ENCODE data around the gene TEX35. TPM values are rescaled to one million over a fixed set of nuclear protein-coding genes. Genes with fewer than 3 reads are reported as not detected.

Gene TEX35
- total RNA-seq, 3 donors from 2014 or later (not counting 1 experiment from before 2014, with no cell fraction given) = not detected

DNA sequence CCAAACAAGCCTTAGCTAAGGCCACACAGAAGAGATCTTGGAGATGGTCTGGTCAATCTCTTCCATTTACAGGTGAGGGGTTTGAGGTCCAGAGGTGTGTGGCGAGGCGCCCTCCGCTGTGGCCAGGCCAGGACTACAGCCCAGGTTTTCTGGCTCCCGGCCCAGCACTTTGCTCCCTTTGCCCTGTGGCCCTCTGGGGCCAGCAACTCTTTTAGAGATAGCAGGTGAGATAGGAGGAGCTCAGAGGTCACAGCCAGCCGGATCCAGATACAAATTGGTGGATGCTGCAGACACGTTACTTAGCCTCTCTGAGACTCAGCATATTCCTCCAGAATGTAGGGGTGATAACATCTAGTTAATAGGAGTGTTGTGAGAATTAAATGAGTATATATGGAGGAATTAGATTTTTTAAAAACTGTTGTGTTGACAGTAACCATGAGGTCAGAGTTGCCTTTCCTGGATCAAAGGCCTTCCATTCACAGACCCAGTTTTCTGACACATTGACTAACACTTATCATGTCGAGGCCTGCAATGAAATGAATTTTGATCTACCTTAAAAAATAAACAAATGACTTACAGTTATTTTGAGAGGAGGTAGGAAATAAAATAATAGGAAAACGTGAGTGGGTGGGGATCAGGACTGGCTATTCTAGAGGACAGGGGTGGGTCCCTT lies 16.6 kb downstream of the TEX35 start:
- no peaks in the 10 kb centered on the region for H3K36me3 ChIP-seq (ENCODE audit: control insufficient read depth, insufficient read depth, low read length)
- no peaks in the 10 kb centered on the region for H3K9me3 Mint-ChIP-seq
- ATAC-seq (no peak), DNase-seq (no peak)
- WGBS (ENCODE audit: insufficient coverage) = 85% methylated on average over 8 of the region's 8 CpGs
- no peaks in the 10 kb centered on the region for H3K4me1 ChIP-seq (ENCODE audit: control insufficient read depth, insufficient read depth, low read length)
- intact Hi-C loops (cut with micrococcal nuclease) = no loop called here
- no peak overlapping the region for H3K27ac ChIP-seq (ENCODE audit: low read length)
- TF ChIP-seq, protein P1, sequence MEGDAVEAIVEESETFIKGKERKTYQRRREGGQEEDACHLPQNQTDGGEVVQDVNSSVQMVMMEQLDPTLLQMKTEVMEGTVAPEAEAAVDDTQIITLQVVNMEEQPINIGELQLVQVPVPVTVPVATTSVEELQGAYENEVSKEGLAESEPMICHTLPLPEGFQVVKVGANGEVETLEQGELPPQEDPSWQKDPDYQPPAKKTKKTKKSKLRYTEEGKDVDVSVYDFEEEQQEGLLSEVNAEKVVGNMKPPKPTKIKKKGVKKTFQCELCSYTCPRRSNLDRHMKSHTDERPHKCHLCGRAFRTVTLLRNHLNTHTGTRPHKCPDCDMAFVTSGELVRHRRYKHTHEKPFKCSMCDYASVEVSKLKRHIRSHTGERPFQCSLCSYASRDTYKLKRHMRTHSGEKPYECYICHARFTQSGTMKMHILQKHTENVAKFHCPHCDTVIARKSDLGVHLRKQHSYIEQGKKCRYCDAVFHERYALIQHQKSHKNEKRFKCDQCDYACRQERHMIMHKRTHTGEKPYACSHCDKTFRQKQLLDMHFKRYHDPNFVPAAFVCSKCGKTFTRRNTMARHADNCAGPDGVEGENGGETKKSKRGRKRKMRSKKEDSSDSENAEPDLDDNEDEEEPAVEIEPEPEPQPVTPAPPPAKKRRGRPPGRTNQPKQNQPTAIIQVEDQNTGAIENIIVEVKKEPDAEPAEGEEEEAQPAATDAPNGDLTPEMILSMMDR (IDR thresholded peaks at IDR 0.05) = no peak
- H3K27me3 Mint-ChIP-seq (ENCODE audit: low read depth in 2 of 2) = peaks cover 0 to 3% of the 10 kb centered on the region in 2 donors
- no peaks in the 10 kb centered on the region for H3K36me3 Mint-ChIP-seq
- no peaks in the 10 kb centered on the region for H3K27me3 ChIP-seq (ENCODE audit: control insufficient read depth, insufficient read depth, low read length)
- H3K27ac Mint-ChIP-seq = no peak overlapping the region
- H3K4me1 Mint-ChIP-seq = peaks cover 5 to 6% of the 10 kb centered on the region in 2 donors
- no peak overlapping the region for H3K4me3 Mint-ChIP-seq
- H3K9me3 ChIP-seq (ENCODE audit: control insufficient read depth, insufficient read depth, low read length) = no peaks in the 10 kb centered on the region
- no peak overlapping the region for H3K4me3 ChIP-seq (ENCODE audit: low read length)

DNA sequence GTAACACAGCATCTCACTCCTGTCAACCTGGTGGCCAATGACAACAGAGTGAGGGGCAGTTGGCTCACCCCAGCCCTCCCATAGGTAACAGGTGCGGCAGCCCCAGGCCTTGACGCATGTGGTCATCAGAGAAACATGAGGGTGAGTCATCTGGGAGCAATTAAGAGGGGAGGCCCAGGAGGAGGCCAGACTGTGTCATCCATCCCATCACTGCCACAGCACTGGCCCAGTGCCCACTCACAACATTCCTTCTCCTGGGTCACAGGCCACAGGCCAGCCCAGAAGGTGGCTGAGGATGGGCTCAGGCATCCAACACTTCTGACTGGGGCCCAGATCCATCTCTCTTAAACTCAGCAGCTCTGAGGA lies 17.1 kb downstream of the TEX35 start:
- intact Hi-C loops (cut with micrococcal nuclease) = no loop called here
- ATAC-seq (no peak), DNase-seq (no peak)
- Histone ChIP-seq H3K4me1 (ENCODE audit: control insufficient read depth, insufficient read depth, low read length) (no peaks in the 10 kb centered on the region), H3K27me3 (ENCODE audit: control insufficient read depth, insufficient read depth, low read length) (no peaks in the 10 kb centered on the region), H3K9me3 (ENCODE audit: control insufficient read depth, insufficient read depth, low read length) (no peaks in the 10 kb centered on the region), H3K36me3 (ENCODE audit: control insufficient read depth, insufficient read depth, low read length) (no peaks in the 10 kb centered on the region), H3K4me3 (ENCODE audit: low read length) (no peak overlapping the region), H3K27ac (ENCODE audit: low read length) (no peak overlapping the region)
- H3K9me3 Mint-ChIP-seq = no peaks in the 10 kb centered on the region
- H3K4me1 Mint-ChIP-seq = peaks cover 5 to 6% of the 10 kb centered on the region in 2 donors
- no peaks in the 10 kb centered on the region for H3K36me3 Mint-ChIP-seq
- 83% methylated on average over 2 of the region's 2 CpGs for WGBS (ENCODE audit: insufficient coverage)
- TF ChIP-seq, protein P1 (IDR thresholded peaks at IDR 0.05) = no peak
- H3K4me3 Mint-ChIP-seq = no peak overlapping the region
- H3K27me3 Mint-ChIP-seq (ENCODE audit: low read depth in 2 of 2) = peaks cover 0 to 3% of the 10 kb centered on the region in 2 donors
- H3K27ac Mint-ChIP-seq = no peak overlapping the region

DNA sequence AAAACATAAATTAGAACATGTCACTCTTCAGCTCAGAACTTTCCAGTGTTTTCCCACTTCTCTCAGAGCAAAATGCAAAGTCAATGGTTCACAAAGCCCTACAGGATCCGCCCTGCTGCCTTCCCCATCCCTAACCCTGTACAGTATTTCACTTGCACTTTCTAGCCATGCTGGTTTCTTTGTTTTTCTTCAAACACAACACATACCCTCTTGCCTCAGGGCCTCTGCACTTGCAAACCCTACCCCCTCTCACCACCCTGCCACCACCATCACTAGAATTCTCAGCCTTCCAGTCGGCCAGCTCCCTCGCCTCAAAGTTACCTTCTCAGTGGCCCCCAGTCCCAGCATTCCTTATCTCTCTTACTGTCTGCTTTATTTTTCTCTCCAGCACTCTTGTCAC lies 17.6 kb downstream of the TEX35 start:
- Histone ChIP-seq H3K27ac (ENCODE audit: low read length) (no peak overlapping the region), H3K9me3 (ENCODE audit: control insufficient read depth, insufficient read depth, low read length) (no peaks in the 10 kb centered on the region), H3K27me3 (ENCODE audit: control insufficient read depth, insufficient read depth, low read length) (no peaks in the 10 kb centered on the region), H3K4me3 (ENCODE audit: low read length) (no peak overlapping the region), H3K36me3 (ENCODE audit: control insufficient read depth, insufficient read depth, low read length) (no peaks in the 10 kb centered on the region), H3K4me1 (ENCODE audit: control insufficient read depth, insufficient read depth, low read length) (no peaks in the 10 kb centered on the region)
- H3K36me3 Mint-ChIP-seq = no peaks in the 10 kb centered on the region
- H3K4me3 Mint-ChIP-seq = no peak overlapping the region
- 87% methylated on average over 3 of the region's 3 CpGs for WGBS (ENCODE audit: insufficient coverage)
- TF ChIP-seq, protein P1 (IDR thresholded peaks at IDR 0.05) = no peak
- DNase-seq (no peak), ATAC-seq (no peak)
- intact Hi-C loops (cut with micrococcal nuclease) = no loop called here
- no peak overlapping the region for H3K27ac Mint-ChIP-seq
- H3K4me1 Mint-ChIP-seq = peaks cover 5 to 6% of the 10 kb centered on the region in 2 donors
- peaks cover 0 to 3% of the 10 kb centered on the region in 2 donors for H3K27me3 Mint-ChIP-seq (ENCODE audit: low read depth in 2 of 2)
- H3K9me3 Mint-ChIP-seq = no peaks in the 10 kb centered on the region

DNA sequence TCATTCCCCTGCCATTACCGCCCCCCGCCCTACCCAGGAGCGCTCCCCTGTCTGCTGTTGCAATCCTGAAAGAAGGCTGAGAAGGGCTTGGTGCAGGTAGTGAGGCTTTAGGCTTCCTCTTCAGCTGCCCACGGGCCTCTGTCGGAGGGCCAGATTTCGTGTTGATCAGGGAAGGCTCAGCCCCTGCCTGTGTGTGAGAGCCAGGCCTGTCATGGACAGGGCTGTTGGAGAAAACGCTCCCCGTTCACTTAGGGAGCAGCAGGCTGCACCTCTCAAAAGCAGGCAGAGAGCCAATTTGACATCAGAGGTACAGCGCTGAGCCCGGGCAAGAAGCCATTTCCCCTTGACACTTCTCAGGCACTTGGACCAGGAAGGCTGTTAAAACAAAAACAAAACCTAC lies 19.0 kb downstream of the TEX35 start:
- H3K36me3 Mint-ChIP-seq = no peaks in the 10 kb centered on the region
- no peak for DNase-seq
- H3K4me1 Mint-ChIP-seq = peaks cover 5 to 6% of the 10 kb centered on the region in 2 donors
- H3K27me3 Mint-ChIP-seq (ENCODE audit: low read depth in 2 of 2) = peaks cover 0 to 3% of the 10 kb centered on the region in 2 donors
- Histone ChIP-seq H3K27ac (ENCODE audit: low read length) (no peak overlapping the region), H3K9me3 (ENCODE audit: control insufficient read depth, insufficient read depth, low read length) (no peaks in the 10 kb centered on the region), H3K36me3 (ENCODE audit: control insufficient read depth, insufficient read depth, low read length) (no peaks in the 10 kb centered on the region), H3K4me1 (ENCODE audit: control insufficient read depth, insufficient read depth, low read length) (no peaks in the 10 kb centered on the region), H3K27me3 (ENCODE audit: control insufficient read depth, insufficient read depth, low read length) (no peaks in the 10 kb centered on the region), H3K4me3 (ENCODE audit: low read length) (no peak overlapping the region)
- 59% methylated on average over 10 of the region's 10 CpGs for WGBS (ENCODE audit: insufficient coverage)
- H3K9me3 Mint-ChIP-seq = no peaks in the 10 kb centered on the region
- peak in 1 of 3 donors; percentile 34 for ATAC-seq
- no peak overlapping the region for H3K4me3 Mint-ChIP-seq
- TF ChIP-seq, protein P1 (IDR thresholded peaks at IDR 0.05) = no peak
- H3K27ac Mint-ChIP-seq = no peak overlapping the region
- intact Hi-C loops (cut with micrococcal nuclease) = loop anchor here (1.0 kb wide), 4 partner anchors 10 to 837 kb away; no protein-coding TSS in a partner anchor
